ENCODE measurements around the gene ZNF215. TPM values are rescaled to one million over a fixed set of nuclear protein-coding genes. Genes with fewer than 3 reads are reported as not detected.
"Not testable (repeated sequence)": the region's sequence is repeated elsewhere in the genome, so short reads cannot be mapped to it uniquely, and the experiment has no call there.

The ZNF215 gene
- total RNA-seq (ENCODE audit: unreplicated experiment): 7.0 TPM
- long read RNA-seq, partial matches to known transcripts: 0 of 3 reads
- long read RNA-seq, other reads (novel, unspliced or antisense): 3 of 3 reads

DNA sequence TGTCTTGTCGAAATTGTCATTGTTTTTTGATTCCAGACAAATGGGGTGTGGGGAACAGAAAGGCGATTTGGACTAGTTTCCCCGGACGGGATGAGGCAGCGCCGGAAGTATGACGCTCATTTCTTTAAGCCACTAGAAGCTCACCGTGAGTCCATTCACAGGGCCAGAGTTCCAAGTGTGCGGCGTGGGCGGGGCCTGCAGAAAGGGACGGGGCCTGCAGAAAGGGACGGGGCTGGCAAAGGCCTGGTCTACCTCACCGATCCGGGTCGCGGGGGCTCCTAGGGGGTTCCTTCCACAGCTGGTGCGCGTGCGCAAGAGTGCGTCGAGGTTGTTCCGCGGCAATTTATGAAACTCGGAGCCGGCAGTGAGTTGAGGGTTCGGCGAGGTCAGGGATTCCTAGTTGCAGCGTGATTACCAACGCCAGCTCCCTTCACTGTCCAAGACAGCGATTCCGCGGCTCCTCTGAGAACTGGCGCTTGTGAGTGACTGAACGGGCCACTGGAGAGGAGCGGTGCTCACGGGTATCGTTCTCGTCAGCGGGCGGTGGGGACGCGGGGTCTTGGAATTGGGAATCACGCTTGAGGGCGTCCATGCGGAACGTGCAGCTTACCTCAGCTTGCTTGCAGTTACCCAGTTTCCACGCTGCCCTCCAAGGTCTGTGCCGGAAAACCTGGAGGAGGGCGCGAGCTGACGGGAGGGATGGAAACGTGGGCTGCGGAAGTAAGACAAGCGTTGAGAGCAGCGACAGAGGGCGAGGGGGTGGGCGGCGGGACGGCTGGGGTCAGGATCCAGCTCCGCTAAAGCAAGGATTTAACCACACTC is at the start of gene ZNF215:
Gene ZNF215, plus strand, starts transcription at position 219 of the 822 bp plus-strand sequence. CDS start 5,847 bp downstream, outside the sequence.
- TF ChIP-seq, protein P1, sequence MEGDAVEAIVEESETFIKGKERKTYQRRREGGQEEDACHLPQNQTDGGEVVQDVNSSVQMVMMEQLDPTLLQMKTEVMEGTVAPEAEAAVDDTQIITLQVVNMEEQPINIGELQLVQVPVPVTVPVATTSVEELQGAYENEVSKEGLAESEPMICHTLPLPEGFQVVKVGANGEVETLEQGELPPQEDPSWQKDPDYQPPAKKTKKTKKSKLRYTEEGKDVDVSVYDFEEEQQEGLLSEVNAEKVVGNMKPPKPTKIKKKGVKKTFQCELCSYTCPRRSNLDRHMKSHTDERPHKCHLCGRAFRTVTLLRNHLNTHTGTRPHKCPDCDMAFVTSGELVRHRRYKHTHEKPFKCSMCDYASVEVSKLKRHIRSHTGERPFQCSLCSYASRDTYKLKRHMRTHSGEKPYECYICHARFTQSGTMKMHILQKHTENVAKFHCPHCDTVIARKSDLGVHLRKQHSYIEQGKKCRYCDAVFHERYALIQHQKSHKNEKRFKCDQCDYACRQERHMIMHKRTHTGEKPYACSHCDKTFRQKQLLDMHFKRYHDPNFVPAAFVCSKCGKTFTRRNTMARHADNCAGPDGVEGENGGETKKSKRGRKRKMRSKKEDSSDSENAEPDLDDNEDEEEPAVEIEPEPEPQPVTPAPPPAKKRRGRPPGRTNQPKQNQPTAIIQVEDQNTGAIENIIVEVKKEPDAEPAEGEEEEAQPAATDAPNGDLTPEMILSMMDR (IDR thresholded peaks at IDR 0.05; ENCODE audit: partially characterized antibody, unreplicated experiment): no peak
- Mint-ChIP-seq H3K4me1 (ENCODE audit: low read depth, unreplicated experiment) (peaks cover 23% of the 10 kb centered on the region), H3K27me3 (ENCODE audit: unreplicated experiment) (peaks cover 3% of the 10 kb centered on the region), H3K36me3 (ENCODE audit: unreplicated experiment) (no peaks in the 10 kb centered on the region), H3K9me3 (ENCODE audit: unreplicated experiment) (peaks cover 5% of the 10 kb centered on the region), H3K4me3 (ENCODE audit: unreplicated experiment) (peak within 1 kb of the TSS; percentile 97), H3K27ac (ENCODE audit: unreplicated experiment) (peak within 1 kb of the TSS; percentile 74)
- DNase-seq: peak; percentile 87

DNA sequence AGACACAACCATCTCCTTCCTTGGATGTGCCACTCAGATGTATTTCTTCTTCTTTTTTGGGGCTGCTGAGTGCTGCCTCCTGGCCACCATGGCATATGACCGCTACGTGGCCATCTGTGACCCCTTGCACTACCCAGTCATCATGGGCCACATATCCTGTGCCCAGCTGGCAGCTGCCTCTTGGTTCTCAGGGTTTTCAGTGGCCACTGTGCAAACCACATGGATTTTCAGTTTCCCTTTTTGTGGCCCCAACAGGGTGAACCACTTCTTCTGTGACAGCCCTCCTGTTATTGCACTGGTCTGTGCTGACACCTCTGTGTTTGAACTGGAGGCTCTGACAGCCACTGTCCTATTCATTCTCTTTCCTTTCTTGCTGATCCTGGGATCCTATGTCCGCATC is 49.3 kb upstream of the ZNF215 start:
- TF ChIP-seq, protein P1 (IDR thresholded peaks at IDR 0.05; ENCODE audit: partially characterized antibody, unreplicated experiment): no peak
- Mint-ChIP-seq H3K4me1 (ENCODE audit: low read depth, unreplicated experiment) (no peaks in the 10 kb centered on the region), H3K27me3 (ENCODE audit: unreplicated experiment) (no peaks in the 10 kb centered on the region), H3K36me3 (ENCODE audit: unreplicated experiment) (peaks cover 5% of the 10 kb centered on the region), H3K9me3 (ENCODE audit: unreplicated experiment) (peaks cover 1% of the 10 kb centered on the region), H3K4me3 (ENCODE audit: unreplicated experiment) (no peak overlapping the region), H3K27ac (ENCODE audit: unreplicated experiment) (no peak overlapping the region)
- no peak for DNase-seq

DNA sequence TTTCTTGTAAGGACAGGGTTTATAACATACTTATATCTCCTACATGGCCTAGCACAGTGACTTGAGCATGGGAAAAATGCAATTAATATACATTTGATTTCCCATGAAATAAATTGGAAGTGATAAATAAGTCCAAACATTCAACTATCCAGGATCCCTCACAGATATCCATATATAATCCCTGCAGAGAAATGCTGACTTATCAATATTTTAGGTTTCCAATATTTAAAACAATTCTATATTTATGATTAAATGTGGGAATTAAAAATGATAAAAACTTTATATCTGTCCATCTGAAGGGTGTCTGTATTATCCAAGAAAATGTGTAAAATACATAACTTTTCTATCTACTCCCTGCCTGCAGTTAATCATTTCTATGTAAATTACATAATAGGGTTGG is 43.5 kb upstream of the ZNF215 start:
- H3K9me3 Mint-ChIP-seq (ENCODE audit: unreplicated experiment): no peaks in the 10 kb centered on the region
- H3K4me1 Mint-ChIP-seq (ENCODE audit: low read depth, unreplicated experiment): no peaks in the 10 kb centered on the region
- H3K36me3 Mint-ChIP-seq (ENCODE audit: unreplicated experiment): no peaks in the 10 kb centered on the region
- no peaks in the 10 kb centered on the region for H3K27me3 Mint-ChIP-seq (ENCODE audit: unreplicated experiment)
- no peak overlapping the region for H3K27ac Mint-ChIP-seq (ENCODE audit: unreplicated experiment)
- TF ChIP-seq, protein P1 (IDR thresholded peaks at IDR 0.05; ENCODE audit: partially characterized antibody, unreplicated experiment): no peak
- no peak overlapping the region for H3K4me3 Mint-ChIP-seq (ENCODE audit: unreplicated experiment)
- no peak for DNase-seq

DNA sequence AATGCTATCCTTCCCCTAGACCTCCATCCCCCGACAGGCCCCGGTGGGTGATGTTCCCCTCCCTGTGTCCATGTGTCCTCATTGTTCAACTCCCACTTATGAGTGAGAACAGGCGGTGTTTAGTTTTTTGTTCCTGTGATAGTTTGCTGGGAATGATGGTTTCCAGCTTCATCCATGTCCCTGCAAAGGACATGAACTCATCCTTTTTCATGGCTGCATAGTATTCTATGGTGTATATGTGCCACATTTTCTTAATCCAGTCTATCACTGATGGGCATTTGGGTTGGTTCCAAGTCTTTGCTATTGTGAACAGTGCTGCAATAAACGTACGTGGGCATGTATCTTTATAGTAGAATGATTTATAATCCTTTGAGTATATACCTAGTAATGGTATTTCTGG is 38.5 kb upstream of the ZNF215 start:
- not testable (repeated sequence) for H3K36me3 Mint-ChIP-seq (ENCODE audit: unreplicated experiment); H3K4me1 Mint-ChIP-seq (ENCODE audit: low read depth, unreplicated experiment); H3K27me3 Mint-ChIP-seq (ENCODE audit: unreplicated experiment); H3K27ac Mint-ChIP-seq (ENCODE audit: unreplicated experiment); H3K9me3 Mint-ChIP-seq (ENCODE audit: unreplicated experiment); H3K4me3 Mint-ChIP-seq (ENCODE audit: unreplicated experiment); DNase-seq

DNA sequence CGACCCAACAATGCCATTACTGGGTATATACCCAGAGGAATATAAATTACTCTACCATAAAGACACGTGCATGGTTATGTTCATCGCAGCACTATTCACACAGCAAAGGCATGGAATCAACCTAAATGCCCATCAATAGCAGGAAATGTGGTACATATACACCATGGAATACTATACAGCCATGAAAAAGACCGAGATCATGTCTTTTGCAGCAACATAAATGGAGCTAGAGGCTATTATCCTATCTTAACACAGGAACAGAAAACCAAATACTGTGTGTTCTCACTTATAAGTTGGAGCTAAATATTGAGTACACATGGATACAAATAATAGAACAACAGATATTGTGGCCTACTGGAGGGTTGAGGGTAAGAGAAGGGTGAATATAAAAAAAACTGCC is 37.4 kb upstream of the ZNF215 start:
- H3K27me3 Mint-ChIP-seq (ENCODE audit: unreplicated experiment): no peaks in the 10 kb centered on the region

More for the DNA sequence above, 37.4 kb upstream of the ZNF215 start:
- no peaks in the 10 kb centered on the region for H3K36me3 Mint-ChIP-seq (ENCODE audit: unreplicated experiment)
- no peak overlapping the region for H3K4me3 Mint-ChIP-seq (ENCODE audit: unreplicated experiment)
- DNase-seq: no peak
- H3K27ac Mint-ChIP-seq (ENCODE audit: unreplicated experiment): no peak overlapping the region
- H3K9me3 Mint-ChIP-seq (ENCODE audit: unreplicated experiment): no peaks in the 10 kb centered on the region
- H3K4me1 Mint-ChIP-seq (ENCODE audit: low read depth, unreplicated experiment): no peaks in the 10 kb centered on the region
- TF ChIP-seq, protein P1 (IDR thresholded peaks at IDR 0.05; ENCODE audit: partially characterized antibody, unreplicated experiment): no peak

Measured in glutamatergic neuron (in vitro differentiated cells).